Kidney epithelial cell (primary cell): ENCODE results near the gene RHEB. TPM values are rescaled to one million over a fixed set of nuclear protein-coding genes. Genes with fewer than 3 reads are reported as not detected.

ENCODE experiments used
- DNase-seq: peaks from one replicate; pipeline ENCODE4 v3.0.0-alpha.2; 2010; ENCODE audit warnings: low read depth
- H3K27me3 ChIP-seq: 2 replicates; pipeline ENCODE4 v1.6.0; 2011; ENCODE audit warnings: low read length; ENCODE audit not compliant: control insufficient read depth, insufficient read depth
- H3K36me3 ChIP-seq: 2 replicates; pipeline ENCODE4 v1.5.1; 2011; ENCODE audit warnings: low read length; ENCODE audit not compliant: control insufficient read depth, insufficient read depth
- H3K4me3 ChIP-seq: 2 replicates; pipeline ENCODE4 v1.5.1; 2011; ENCODE audit warnings: low read depth, mild to moderate bottlenecking, control low read depth, low read length
- total RNA-seq: library from RNA; depleted of rRNA; stranded (reverse); fragments of >200 nt; gene quantifications from 2 replicates; pipeline ENCODE4 v1.2.3, GENCODE V29; 2015
- TF ChIP-seq, protein P1 (sequence below): IDR thresholded peaks from 2 replicates; pipeline ENCODE4 v1.5.1; 2011; ENCODE audit warnings: mild to moderate bottlenecking, moderate library complexity, low read length, control low read depth, inconsistent platforms; ENCODE audit not compliant: insufficient read depth, poor library complexity, severe bottlenecking

Gene RHEB
- total RNA-seq, 1 donor from 2014 or later, result 139 TPM

DNA sequence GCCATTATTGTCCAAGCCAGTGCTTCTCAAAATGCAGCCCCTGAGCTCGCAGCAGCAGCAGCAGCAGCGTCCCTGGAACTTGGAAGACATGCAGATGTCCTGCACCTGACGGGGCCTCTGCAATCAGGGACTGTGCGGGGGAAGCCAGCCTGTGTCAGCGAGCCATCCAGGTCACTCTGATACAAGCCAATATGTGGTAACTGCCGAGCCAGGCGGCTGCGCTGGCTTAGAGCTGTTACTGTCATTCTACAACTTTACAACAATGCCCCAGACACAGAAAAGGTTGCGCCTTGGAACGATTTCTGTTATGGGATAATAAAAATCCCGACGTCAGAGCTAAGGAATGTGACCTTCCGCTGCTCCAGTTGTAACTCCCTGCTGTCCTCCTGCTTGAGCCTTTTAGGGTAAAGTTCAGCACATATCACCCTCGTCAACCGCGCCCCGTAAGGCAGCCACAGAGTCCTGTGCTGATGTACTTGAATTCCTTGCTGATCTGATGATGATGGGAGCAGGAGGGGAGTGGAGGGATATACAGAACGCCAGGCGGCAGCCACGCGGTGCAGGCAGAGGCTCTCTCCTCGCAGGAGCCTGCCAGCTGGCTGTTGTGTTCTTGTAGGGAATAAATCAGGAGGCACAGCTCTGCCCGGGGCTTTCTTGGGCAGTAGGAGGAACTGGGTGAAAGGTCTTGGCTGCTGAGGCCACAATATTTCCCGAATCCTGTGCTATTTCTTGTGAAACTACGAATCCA lies 59.8 kb downstream of the RHEB start:
- Histone ChIP-seq H3K36me3 (peaks cover 1% of the 10 kb centered on the region), H3K27me3 (no peaks in the 10 kb centered on the region), H3K4me3 (no peak overlapping the region)
- TF ChIP-seq, protein P1, sequence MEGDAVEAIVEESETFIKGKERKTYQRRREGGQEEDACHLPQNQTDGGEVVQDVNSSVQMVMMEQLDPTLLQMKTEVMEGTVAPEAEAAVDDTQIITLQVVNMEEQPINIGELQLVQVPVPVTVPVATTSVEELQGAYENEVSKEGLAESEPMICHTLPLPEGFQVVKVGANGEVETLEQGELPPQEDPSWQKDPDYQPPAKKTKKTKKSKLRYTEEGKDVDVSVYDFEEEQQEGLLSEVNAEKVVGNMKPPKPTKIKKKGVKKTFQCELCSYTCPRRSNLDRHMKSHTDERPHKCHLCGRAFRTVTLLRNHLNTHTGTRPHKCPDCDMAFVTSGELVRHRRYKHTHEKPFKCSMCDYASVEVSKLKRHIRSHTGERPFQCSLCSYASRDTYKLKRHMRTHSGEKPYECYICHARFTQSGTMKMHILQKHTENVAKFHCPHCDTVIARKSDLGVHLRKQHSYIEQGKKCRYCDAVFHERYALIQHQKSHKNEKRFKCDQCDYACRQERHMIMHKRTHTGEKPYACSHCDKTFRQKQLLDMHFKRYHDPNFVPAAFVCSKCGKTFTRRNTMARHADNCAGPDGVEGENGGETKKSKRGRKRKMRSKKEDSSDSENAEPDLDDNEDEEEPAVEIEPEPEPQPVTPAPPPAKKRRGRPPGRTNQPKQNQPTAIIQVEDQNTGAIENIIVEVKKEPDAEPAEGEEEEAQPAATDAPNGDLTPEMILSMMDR, result peak; percentile 28
- peak; percentile 73 for DNase-seq

DNA sequence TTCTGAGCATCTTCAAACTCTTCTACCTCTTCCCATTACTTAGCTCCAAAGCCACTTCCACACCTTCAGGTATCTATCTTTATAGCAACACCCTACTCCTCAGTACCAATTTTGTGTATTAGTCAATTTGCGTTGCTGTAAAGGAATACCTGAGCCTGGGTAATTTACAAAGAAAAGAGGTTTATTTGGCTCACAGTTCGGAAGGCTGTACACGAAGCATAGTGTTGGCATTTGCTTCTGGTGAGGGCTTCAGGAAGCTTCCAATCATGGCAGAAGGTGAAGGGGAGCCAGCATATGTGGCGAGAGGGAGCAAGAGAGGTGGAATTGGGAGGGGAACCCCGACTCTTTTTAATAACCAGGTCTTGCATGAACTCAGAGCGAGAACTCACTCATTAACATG lies 62.2 kb downstream of the RHEB start:
- Histone ChIP-seq H3K27me3 (no peaks in the 10 kb centered on the region), H3K36me3 (peaks cover 1% of the 10 kb centered on the region), H3K4me3 (no peak overlapping the region)
- DNase-seq, result no peak
- TF ChIP-seq, protein P1, result no peak

- TF ChIP-seq, protein P1, result no peak
- Histone ChIP-seq H3K27me3 (peaks cover 5% of the 10 kb centered on the region), H3K36me3 (no peaks in the 10 kb centered on the region), H3K4me3 (no peak overlapping the region)
- no peak for DNase-seq
Observed at GRCh38 chr7:151456782-151457181, 62.9 kb downstream of the RHEB start.

DNA sequence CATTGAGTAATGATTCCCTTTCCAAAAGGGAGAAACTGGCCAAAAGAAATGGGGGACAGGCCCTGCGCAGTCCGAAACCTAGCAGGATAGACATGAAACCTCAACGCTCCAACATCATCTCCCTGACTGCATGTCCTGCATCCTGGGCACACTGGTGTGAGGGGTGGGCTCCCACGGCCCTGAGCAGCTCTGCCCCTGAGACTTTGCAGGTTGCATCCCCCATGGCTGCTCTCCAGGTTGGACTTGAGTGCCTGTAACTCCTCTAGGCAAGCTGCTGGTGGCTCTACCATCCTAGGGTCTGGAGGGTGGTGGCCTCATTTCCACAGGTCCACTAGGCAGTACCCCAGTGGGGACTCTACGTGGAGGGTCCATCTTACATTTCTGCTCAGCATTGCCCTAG lies 63.4 kb downstream of the RHEB start:
- no peaks in the 10 kb centered on the region for H3K36me3 ChIP-seq
- no peak for DNase-seq
- peaks cover 8% of the 10 kb centered on the region for H3K27me3 ChIP-seq
- H3K4me3 ChIP-seq, result no peak overlapping the region
- TF ChIP-seq, protein P1, result no peak

DNA sequence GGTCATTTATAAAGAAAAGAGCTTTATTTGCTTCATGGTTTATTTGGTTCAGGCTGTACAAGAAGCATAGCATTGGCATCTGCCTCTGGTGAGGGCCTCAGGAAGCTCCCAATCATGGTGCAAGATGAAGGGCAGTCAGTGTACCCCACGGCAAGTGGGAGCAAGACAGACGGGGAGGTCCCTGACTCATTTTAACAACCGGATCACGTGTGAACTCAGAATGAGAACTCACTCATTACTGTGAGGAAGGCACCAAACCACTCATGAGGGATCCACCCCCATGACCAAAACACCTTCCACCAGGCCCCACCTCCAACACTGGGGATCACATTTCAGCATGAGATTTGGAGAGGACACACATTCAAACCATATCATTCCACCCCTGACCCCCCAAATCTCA lies 64.0 kb downstream of the RHEB start:
- Histone ChIP-seq H3K36me3 (no peaks in the 10 kb centered on the region), H3K4me3 (no peak overlapping the region), H3K27me3 (peaks cover 9% of the 10 kb centered on the region)
- TF ChIP-seq, protein P1, result no peak
- DNase-seq, result no peak
